PFSK-1 (cell line): ENCODE results near the gene ZNF407.

Experiments
- FOXP2 ChIP-seq: optimal IDR thresholded peaks from 2 replicates; pipeline ENCODE3; 2011; ENCODE audit warnings: borderline replicate concordance, control low read depth, inconsistent platforms; ENCODE audit not compliant: insufficient read depth; ENCODE audit errors: extremely low read length, extremely low read depth
- POLR2AphosphoS5 ChIP-seq: IDR thresholded peaks from 2 replicates; pipeline ENCODE4 v1.6.1; 2012; ENCODE audit warnings: low read depth, mild to moderate bottlenecking, control low read depth, low read length, moderate library complexity
- SIN3A ChIP-seq: IDR thresholded peaks from 2 replicates; pipeline ENCODE4 v1.6.1; 2012; ENCODE audit warnings: mild to moderate bottlenecking, low read length, moderate library complexity, borderline replicate concordance; ENCODE audit not compliant: insufficient read depth
- TAF1 ChIP-seq: IDR thresholded peaks from 2 replicates; pipeline ENCODE4 v1.6.1; 2012; ENCODE audit warnings: low read length, control low read depth, borderline replicate concordance; ENCODE audit not compliant: insufficient read depth
- TF ChIP-seq, protein P1 (sequence below), 2 experiments: IDR thresholded peaks; 2 replicates each; pipeline versions ENCODE4 v1.6.1 to v1.8.0; 2011 to 2012; ENCODE audit warnings: low read depth in 2 of 2, low read length in 2 of 2, control low read depth in 1 of 2, inconsistent platforms in 1 of 2, mild to moderate bottlenecking in 1 of 2, moderate library complexity in 1 of 2; ENCODE audit not compliant: insufficient read depth in 1 of 2

ZNF407 gene

DNA sequence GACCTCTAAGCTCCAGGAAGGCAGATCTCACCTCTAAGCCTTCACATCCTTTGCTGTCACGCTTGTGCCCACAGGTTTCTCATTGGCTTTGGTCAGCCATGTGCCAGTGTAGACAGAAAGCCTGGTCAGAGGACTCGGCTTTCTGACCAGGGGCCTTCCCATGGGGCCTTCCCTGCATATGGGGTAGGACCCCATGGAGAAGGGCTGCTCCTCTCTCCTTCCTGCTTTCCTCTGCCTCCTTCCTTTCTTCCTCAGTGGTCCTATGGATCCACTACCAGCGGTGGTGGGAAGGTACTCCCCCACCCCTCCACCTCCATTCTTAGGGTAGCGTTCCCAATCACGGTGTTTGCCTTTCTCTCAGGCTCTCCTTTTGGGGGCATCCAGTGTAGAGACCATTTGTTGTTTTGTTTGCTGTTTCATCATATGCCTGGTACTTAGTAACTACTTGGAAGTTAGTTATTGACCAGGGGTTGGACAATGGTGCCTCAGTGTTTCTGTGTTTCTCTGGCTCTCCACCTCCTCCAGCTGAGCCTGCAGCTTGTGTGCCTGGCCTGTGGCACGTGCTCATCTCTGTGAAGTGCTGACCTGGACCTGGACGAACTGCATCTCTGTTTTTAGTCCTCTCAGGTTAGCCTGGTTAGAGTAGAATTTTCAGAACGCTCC lies 71.6 kb downstream of the ZNF407 start:
- TF ChIP-seq POLR2AphosphoS5 (no peak), TAF1 (no peak), FOXP2 (no peak), SIN3A (no peak)
- TF ChIP-seq, protein P1, sequence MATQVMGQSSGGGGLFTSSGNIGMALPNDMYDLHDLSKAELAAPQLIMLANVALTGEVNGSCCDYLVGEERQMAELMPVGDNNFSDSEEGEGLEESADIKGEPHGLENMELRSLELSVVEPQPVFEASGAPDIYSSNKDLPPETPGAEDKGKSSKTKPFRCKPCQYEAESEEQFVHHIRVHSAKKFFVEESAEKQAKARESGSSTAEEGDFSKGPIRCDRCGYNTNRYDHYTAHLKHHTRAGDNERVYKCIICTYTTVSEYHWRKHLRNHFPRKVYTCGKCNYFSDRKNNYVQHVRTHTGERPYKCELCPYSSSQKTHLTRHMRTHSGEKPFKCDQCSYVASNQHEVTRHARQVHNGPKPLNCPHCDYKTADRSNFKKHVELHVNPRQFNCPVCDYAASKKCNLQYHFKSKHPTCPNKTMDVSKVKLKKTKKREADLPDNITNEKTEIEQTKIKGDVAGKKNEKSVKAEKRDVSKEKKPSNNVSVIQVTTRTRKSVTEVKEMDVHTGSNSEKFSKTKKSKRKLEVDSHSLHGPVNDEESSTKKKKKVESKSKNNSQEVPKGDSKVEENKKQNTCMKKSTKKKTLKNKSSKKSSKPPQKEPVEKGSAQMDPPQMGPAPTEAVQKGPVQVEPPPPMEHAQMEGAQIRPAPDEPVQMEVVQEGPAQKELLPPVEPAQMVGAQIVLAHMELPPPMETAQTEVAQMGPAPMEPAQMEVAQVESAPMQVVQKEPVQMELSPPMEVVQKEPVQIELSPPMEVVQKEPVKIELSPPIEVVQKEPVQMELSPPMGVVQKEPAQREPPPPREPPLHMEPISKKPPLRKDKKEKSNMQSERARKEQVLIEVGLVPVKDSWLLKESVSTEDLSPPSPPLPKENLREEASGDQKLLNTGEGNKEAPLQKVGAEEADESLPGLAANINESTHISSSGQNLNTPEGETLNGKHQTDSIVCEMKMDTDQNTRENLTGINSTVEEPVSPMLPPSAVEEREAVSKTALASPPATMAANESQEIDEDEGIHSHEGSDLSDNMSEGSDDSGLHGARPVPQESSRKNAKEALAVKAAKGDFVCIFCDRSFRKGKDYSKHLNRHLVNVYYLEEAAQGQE (IDR thresholded peaks at IDR 0.05; ENCODE audit: insufficient read depth in 1 of 2, low read depth in 2 of 2, low read length in 2 of 2) = no peak

DNA sequence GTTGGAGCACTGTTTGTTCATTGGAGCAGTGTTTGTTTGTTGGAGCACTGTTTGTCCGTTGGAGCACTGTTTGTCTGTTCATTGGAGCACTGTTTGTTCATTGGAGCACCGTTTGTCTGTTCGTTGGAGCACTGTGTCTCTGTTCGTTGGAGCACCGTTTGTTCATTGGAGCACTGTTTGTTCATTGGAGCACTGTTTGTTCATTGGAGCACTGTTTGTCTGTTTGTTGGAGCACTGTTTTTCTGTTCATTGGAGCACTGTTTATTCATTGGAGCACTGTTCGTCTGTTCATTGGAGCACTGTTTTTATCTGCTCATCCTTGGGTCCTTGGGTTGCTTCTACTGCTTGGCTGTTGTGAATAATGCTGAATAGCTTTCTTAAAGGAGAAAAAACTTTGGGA lies 74.7 kb downstream of the ZNF407 start:
- no peak for TF ChIP-seq FOXP2
- TF ChIP-seq, protein P1 (IDR thresholded peaks at IDR 0.05; ENCODE audit: insufficient read depth in 1 of 2, low read depth in 2 of 2, low read length in 2 of 2) = no peak

DNA sequence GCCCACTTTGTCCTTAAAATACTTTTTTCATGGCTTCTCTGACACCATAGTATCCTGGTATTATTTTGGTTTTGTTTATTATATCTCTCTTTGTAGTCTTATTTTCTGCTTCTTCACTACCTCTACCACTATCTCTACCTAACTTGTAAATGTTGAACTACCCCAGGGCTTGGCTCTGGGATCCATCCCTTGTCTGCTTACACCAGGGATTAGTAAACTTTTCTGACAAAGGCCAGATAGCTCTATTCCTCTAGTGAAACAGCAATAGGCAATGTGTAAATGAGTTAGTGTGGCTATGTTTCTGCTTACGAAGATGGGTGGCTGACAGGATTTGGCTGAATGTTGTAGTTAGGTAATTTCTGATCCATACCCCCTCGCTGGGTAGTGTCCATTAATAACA lies 76.8 kb downstream of the ZNF407 start:
- TF ChIP-seq, protein P1 (IDR thresholded peaks at IDR 0.05; ENCODE audit: insufficient read depth in 1 of 2, low read depth in 2 of 2, low read length in 2 of 2) = no peak
- no peak for TF ChIP-seq POLR2AphosphoS5
- no peak for TF ChIP-seq FOXP2
- TF ChIP-seq TAF1 = no peak
- no peak for TF ChIP-seq SIN3A

DNA sequence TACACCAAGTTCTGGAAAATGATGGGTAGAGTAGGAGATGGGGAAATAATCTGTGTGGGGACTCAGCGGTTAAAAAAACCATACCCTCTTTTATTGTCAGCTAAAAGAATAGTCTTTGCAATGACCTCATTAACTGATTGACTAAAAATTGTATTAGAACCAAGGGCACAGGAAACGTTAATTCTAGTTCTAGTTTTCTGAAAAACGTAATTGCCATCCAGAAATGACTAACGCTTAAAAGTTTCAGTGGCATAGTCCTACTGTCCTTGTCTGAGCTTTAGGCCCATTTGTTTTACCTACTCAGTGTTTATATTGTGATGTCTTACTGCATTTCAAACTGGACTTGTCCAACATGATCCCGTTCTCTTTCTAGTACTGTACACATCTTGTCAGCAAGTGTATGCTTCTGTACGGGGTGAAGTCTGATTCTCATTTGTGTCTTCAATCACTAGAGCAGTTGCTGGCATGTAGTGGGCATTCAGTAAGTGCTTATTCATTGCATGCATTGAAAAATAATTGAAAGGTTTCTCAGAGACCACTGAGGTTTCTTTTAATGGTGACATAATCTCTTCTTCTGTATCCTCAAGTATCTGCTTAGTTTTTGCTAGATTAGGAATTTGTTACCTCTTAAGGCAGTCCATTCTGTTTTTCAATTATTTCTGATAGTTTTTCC lies 81.5 kb downstream of the ZNF407 start:
- TF ChIP-seq FOXP2 = no peak

DNA sequence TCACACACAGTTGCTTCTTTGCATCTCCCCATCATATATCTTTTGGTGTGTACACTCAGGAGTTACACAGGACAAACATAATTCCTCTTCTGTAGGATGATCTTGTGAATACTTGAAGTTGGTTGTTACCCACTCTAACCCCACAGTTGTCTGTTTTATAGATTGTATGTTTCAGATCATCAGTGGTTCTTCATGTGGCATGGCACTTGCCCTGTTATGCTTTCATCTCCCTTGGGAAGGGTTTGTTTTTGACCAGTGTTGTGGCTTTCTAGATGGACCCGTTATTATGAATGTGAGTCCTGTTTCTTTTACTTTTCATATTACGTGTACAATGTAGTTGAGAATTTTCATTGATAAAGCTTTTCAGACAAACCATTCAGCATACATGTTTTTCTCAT lies 82.0 kb downstream of the ZNF407 start:
- TF ChIP-seq POLR2AphosphoS5 (no peak), SIN3A (no peak), TAF1 (no peak)
- TF ChIP-seq, protein P1 (IDR thresholded peaks at IDR 0.05; ENCODE audit: insufficient read depth in 1 of 2, low read depth in 2 of 2, low read length in 2 of 2) = no peak
